Esophagus muscularis mucosa (tissue), 4 donors: Measurements from ENCODE around the gene AVEN. TPM values are rescaled to one million over a fixed set of nuclear protein-coding genes. Genes with fewer than 3 reads are reported as not detected.

Experiments used
- DNase-seq: peaks from one replicate; pipeline ENCODE4 v3.0.0-alpha.2; 2017; ENCODE audit errors: extremely low spot score
- H3K27ac ChIP-seq, 4 donors: fragments of 200-600 bp; sonication (generic); replicated peaks in 1 of 4; 1 replicate in 3 of 4; 2 replicates in 1 of 4; pipeline ENCODE4 v1.5.1; 2016 to 2019; ENCODE audit warnings: mild to moderate bottlenecking in 1 of 4
- H3K27me3 ChIP-seq, 4 donors: fragments of 200-600 bp; sonication (generic); one replicate each; pipeline versions ENCODE4 v1.5.1 to v1.6.0; 2016 to 2019
- H3K36me3 ChIP-seq, 4 donors: fragments of 200-600 bp; sonication (generic); one replicate each; pipeline ENCODE4 v1.5.1; 2016 to 2019
- H3K4me1 ChIP-seq, 4 donors: fragments of 200-600 bp; sonication (generic); one replicate each; pipeline ENCODE4 v1.5.1; 2016 to 2019
- H3K4me3 ChIP-seq, 4 donors: fragments of 200-600 bp; sonication (generic); 1 replicate in 2 of 4; 2 replicates in 2 of 4; pipeline ENCODE4 v1.5.1; 2016 to 2019; ENCODE audit warnings: mild to moderate bottlenecking in 4 of 4, moderate library complexity in 1 of 4
- H3K9me3 ChIP-seq, 4 donors: fragments of 200-600 bp; sonication (generic); 1 replicate in 3 of 4; 2 replicates in 1 of 4; pipeline ENCODE4 v1.5.1; 2016 to 2019
- EP300 ChIP-seq: sonication (generic); formaldehyde crosslinking; IDR thresholded peaks from one replicate; pipeline ENCODE4 v1.6.1; 2017; ENCODE audit warnings: antibody characterized with exemption
- POLR2A ChIP-seq: fragments of 450-650 bp; IDR thresholded peaks from one replicate; pipeline ENCODE4 v1.6.1; 2017; ENCODE audit warnings: antibody characterized with exemption, moderate library complexity, mild to moderate bottlenecking, low read depth
- POLR2AphosphoS5 ChIP-seq, 2 donors: sonication (generic); formaldehyde crosslinking; IDR thresholded peaks; one replicate each; pipeline ENCODE4 v1.6.1; 2017; ENCODE audit warnings: antibody characterized with exemption in 2 of 2
- WGBS: methylation state at CpG from one replicate; pipeline ENCODE4 v1.1.5; 2018; 5-methylcytosine and 5-hydroxymethylcytosine counted together
- intact Hi-C: fragments of 100-400 bp; cut with DNase I; formaldehyde crosslinking; loops from one replicate; pipeline ENCODE4 v1.15.1; 2023
- total RNA-seq, 4 donors: library from RNA; depleted of rRNA; stranded (reverse); fragments of >200 nt; gene quantifications; one replicate each; pipeline versions ENCODE4 v1.1.0 to v1.2.1, GENCODE V29; 2016
- TF ChIP-seq, protein P1 (sequence below), 3 experiments: fragments of 200-600 bp in 2 of 3; fragments of 450-650 bp in 1 of 3; sonication (generic) in 2 of 3; IDR thresholded peaks; one replicate each; pipeline ENCODE4 v1.5.1; 2017 to 2019; ENCODE audit warnings: antibody characterized with exemption in 3 of 3, mild to moderate bottlenecking in 2 of 3, moderate library complexity in 1 of 3

AVEN gene
- total RNA-seq, 4 donors from 2014 or later, result 18.2 to 30.9 (median 27.6) TPM

DNA sequence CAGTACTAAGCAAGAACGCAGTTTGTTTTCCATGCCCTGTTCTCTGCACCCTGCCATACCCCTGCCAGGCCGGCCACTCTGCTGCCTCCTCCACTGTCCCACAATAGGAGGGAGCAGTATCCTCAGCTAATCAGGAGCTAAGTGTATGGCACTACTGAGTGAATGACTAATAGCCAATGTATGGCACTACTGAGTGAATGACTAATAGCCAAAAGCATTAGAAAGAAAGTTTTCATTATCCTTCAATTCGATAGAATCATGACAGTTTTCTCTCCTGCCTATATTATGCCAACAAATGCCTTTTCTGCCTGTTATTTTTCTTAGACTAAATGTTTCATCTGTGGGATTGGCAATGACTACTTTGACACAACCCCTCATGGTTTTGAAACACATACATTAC is 178.2 kb downstream of the AVEN start:
- TF ChIP-seq POLR2AphosphoS5 (IDR thresholded peaks at IDR 0.05), result no peak
- TF ChIP-seq EP300, result no peak
- 92% methylated on average over 3 of the region's 3 CpGs for WGBS
- Histone ChIP-seq H3K36me3 (peaks cover 4 to 53% (median 26%) of the 10 kb centered on the region in 4 donors), H3K4me3 (no peak overlapping the region), H3K4me1 (peaks cover 0 to 16% (median 0%) of the 10 kb centered on the region in 4 donors), H3K9me3 (no peaks in the 10 kb centered on the region), H3K27me3 (no peaks in the 10 kb centered on the region), H3K27ac (no peak overlapping the region)
- DNase-seq, result peak; percentile 21
- intact Hi-C loops, result no loop called here

DNA sequence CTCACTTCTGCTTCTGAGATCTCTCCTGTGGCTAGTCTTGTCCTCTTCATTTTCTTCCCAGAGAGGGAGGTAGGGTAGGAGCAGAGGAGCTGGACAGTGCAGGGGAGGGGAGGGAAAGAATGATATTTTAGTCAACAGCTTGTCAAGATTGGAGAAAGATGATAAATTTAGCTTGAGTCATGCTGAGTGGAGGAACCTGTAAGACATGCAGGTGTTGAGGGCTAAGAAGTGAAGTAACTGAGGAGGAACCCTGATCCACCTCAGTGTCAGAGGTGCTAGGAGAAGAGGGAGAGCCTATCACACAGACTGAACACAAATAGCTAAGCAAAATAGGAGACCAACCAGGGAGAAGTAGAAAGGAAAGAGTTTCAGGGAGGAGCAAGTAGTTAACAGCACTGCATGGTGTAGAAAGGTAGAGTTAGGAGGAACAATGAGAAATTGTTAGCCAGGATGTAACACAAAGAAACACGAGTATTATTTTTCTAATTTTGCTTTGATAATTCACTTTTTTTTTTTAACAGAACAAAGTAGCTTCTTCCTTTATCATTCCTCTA is 178.9 kb downstream of the AVEN start:
- TF ChIP-seq, protein P1, sequence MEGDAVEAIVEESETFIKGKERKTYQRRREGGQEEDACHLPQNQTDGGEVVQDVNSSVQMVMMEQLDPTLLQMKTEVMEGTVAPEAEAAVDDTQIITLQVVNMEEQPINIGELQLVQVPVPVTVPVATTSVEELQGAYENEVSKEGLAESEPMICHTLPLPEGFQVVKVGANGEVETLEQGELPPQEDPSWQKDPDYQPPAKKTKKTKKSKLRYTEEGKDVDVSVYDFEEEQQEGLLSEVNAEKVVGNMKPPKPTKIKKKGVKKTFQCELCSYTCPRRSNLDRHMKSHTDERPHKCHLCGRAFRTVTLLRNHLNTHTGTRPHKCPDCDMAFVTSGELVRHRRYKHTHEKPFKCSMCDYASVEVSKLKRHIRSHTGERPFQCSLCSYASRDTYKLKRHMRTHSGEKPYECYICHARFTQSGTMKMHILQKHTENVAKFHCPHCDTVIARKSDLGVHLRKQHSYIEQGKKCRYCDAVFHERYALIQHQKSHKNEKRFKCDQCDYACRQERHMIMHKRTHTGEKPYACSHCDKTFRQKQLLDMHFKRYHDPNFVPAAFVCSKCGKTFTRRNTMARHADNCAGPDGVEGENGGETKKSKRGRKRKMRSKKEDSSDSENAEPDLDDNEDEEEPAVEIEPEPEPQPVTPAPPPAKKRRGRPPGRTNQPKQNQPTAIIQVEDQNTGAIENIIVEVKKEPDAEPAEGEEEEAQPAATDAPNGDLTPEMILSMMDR (IDR thresholded peaks at IDR 0.05), result no peak
- TF ChIP-seq POLR2AphosphoS5 (IDR thresholded peaks at IDR 0.05) (no peak), EP300 (no peak), POLR2A (no peak)
- peaks cover 4 to 60% (median 25%) of the 10 kb centered on the region in 4 donors for H3K36me3 ChIP-seq
- intact Hi-C loops, result no loop called here
- no peak overlapping the region for H3K27ac ChIP-seq
- no peak overlapping the region for H3K4me3 ChIP-seq
- peaks cover 0 to 10% (median 0%) of the 10 kb centered on the region in 4 donors for H3K4me1 ChIP-seq
- WGBS, result 86% methylated on average over 1 of the region's 1 CpG
- no peaks in the 10 kb centered on the region for H3K27me3 ChIP-seq
- no peaks in the 10 kb centered on the region for H3K9me3 ChIP-seq
- DNase-seq, result peak; percentile 62

DNA sequence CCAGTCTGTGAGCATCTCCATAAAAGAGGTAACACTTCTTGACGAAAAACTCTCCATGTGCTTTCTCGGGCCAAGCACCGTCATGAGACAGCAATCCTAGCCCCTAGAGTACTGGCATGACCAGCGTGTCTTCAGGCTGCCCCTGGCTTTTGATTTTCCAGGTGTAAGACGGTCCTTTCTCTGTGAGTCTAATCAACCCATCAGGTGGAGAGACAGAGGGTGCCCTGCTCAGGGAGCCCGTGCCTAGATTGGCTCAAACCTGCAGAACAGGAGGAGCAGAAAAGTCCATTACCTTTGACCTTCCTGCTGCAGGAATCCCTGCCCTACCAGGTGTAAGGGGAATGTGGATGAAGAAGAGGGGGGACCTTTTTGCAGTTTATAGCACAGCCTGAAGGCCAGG is 180.2 kb downstream of the AVEN start:
- H3K4me1 ChIP-seq, result no peaks in the 10 kb centered on the region
- 93% methylated on average over 6 of the region's 6 CpGs for WGBS

DNA sequence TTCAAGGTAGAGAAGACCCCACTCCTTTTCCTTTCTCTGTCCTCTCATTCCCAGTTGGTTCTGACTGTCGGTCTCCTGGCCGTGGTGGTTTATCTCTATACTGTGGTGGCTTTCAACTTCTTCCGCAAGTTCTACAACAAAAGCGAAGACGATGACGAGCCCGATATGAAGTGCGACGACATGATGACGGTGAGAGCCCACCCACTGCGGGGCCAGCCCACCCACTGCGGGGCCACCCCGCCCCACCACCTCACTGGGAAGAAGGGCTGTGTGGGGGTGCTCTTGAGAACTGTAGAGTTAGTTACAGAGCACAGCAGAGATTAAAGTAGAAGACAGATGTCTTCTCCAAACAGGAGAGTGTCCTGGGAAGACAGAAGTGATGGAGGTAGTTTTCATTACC is 181.3 kb downstream of the AVEN start:
- no peaks in the 10 kb centered on the region for H3K9me3 ChIP-seq
- 94% methylated on average over 13 of the region's 13 CpGs for WGBS
- DNase-seq, result peak; percentile 55
- no peak overlapping the region for H3K27ac ChIP-seq
- H3K27me3 ChIP-seq, result no peaks in the 10 kb centered on the region
- TF ChIP-seq POLR2A (no peak), EP300 (no peak), POLR2AphosphoS5 (IDR thresholded peaks at IDR 0.05) (no peak)
- TF ChIP-seq, protein P1 (IDR thresholded peaks at IDR 0.05), result no peak
- intact Hi-C loops, result no loop called here
- H3K4me1 ChIP-seq, result no peaks in the 10 kb centered on the region
- H3K4me3 ChIP-seq, result no peak overlapping the region
- peaks cover 4 to 75% (median 19%) of the 10 kb centered on the region in 4 donors for H3K36me3 ChIP-seq

More for the DNA sequence above, 180.2 kb downstream of the AVEN start:
- Histone ChIP-seq H3K27me3 (no peaks in the 10 kb centered on the region), H3K36me3 (peaks cover 4 to 67% (median 19%) of the 10 kb centered on the region in 4 donors), H3K27ac (no peak overlapping the region), H3K4me3 (no peak overlapping the region), H3K9me3 (no peaks in the 10 kb centered on the region)
- peak; percentile 39 for DNase-seq
- intact Hi-C loops, result no loop called here
- no peak for TF ChIP-seq EP300
- no peak for TF ChIP-seq POLR2A
- TF ChIP-seq, protein P1 (IDR thresholded peaks at IDR 0.05), result no peak
- no peak for TF ChIP-seq POLR2AphosphoS5 (IDR thresholded peaks at IDR 0.05)

DNA sequence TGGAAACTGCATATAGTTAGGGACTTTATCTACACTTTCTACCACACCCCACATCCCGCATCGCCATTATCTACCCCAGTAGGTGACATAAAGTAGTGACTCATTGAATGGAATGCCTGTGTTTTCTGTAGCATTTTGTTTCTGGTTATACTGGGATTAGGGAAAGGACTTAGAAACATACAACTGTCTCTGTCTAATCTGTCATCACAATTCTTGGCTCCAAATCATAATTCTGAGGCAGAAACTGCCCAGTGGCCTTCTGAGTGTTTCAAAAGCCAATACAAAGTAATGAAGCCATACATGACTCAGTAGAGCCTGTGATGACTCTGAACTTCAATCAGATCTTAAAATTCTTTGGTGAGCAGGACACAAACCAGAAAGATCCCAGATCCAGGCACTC is 186.4 kb downstream of the AVEN start:
- intact Hi-C loops, result no loop called here
- Histone ChIP-seq H3K4me3 (no peak overlapping the region), H3K36me3 (peaks cover 0 to 40% (median 10%) of the 10 kb centered on the region in 4 donors), H3K27ac (no peak overlapping the region), H3K27me3 (no peaks in the 10 kb centered on the region), H3K4me1 (no peaks in the 10 kb centered on the region), H3K9me3 (no peaks in the 10 kb centered on the region)
- WGBS, result 77% methylated on average over 2 of the region's 2 CpGs
- no peak for TF ChIP-seq EP300
- no peak for TF ChIP-seq POLR2AphosphoS5 (IDR thresholded peaks at IDR 0.05)
- no peak for TF ChIP-seq POLR2A
- TF ChIP-seq, protein P1 (IDR thresholded peaks at IDR 0.05), result no peak
- DNase-seq, result no peak
